ENCODE data around the gene RFPL1.

DNA sequence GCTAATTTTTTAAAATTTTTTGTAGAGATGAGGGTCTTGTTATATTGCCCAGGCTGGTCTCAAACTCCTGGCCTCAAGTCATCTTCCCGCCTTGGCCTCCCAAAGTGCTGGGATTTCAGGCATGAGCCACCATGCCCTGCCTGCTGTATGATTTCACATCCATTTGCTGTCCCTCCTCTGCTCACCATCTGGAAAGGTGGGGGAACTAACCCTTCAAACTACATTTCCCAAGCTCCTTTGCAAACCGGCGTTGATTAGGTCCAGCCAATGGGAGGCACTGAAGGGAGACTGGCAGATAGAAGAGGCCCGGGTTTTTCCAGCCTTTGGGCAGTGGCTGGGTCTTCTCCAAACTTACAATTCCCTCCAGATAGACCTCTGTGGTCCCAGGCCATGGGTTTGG lies 19.3 kb downstream of the RFPL1 start:
- TF ChIP-seq, protein P1, sequence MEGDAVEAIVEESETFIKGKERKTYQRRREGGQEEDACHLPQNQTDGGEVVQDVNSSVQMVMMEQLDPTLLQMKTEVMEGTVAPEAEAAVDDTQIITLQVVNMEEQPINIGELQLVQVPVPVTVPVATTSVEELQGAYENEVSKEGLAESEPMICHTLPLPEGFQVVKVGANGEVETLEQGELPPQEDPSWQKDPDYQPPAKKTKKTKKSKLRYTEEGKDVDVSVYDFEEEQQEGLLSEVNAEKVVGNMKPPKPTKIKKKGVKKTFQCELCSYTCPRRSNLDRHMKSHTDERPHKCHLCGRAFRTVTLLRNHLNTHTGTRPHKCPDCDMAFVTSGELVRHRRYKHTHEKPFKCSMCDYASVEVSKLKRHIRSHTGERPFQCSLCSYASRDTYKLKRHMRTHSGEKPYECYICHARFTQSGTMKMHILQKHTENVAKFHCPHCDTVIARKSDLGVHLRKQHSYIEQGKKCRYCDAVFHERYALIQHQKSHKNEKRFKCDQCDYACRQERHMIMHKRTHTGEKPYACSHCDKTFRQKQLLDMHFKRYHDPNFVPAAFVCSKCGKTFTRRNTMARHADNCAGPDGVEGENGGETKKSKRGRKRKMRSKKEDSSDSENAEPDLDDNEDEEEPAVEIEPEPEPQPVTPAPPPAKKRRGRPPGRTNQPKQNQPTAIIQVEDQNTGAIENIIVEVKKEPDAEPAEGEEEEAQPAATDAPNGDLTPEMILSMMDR (IDR thresholded peaks at IDR 0.05) = no peak
- no peak for TF ChIP-seq POLR2AphosphoS5 (IDR thresholded peaks at IDR 0.05)
- TF ChIP-seq POLR2A (IDR thresholded peaks at IDR 0.05) = no peak

Data from upper lobe of left lung (tissue), 4 donors.